C4-2B (cell line): Measurements from ENCODE around the gene ZDHHC7.
"Not testable (repeated sequence)": the region's sequence is repeated elsewhere in the genome, so short reads cannot be mapped to it uniquely, and the experiment has no call there.

ENCODE experiments used
- H3K27ac ChIP-seq: fragments of 450-650 bp; 2 replicates; pipeline ENCODE4 v1.5.1; 2017
- CTCF ChIP-seq: fragments of 450-650 bp; conservative IDR thresholded peaks from 2 replicates; pipeline ENCODE4 v1.5.1; 2017; ENCODE audit warnings: mild to moderate bottlenecking
- ZFX ChIP-seq: fragments of 450-650 bp; IDR thresholded peaks from 2 replicates; pipeline ENCODE4 v1.6.1; 2017

Gene ZDHHC7

GRCh38 chr16:85034591-85035433 is 23.5 kb upstream of the ZDHHC7 start:
- no peak overlapping the region for H3K27ac ChIP-seq

DNA sequence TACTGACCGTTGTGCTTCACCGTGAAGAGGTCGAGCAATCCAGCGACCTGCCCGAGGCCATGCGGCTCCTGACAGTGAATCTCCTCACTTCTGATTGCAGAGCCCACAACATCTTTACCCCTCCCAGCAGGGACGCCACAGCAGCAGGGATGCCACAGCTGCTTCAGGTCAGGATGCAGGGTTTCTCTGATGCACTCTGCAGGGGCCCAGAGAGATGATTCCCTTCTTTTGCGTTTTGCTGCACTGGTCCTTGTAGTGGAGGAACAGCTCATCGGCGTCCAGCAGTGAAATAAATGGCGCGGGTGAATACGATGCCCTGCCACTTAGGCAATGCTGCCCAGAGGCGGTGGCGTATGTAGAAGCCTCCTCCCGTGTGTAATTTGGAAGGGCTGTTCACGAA is 21.8 kb upstream of the ZDHHC7 start:
- TF ChIP-seq ZFX (no peak), CTCF (no peak)
- no peak overlapping the region for H3K27ac ChIP-seq

More at GRCh38 chr16:85034591-85035433, 23.5 kb upstream of the ZDHHC7 start:
- TF ChIP-seq CTCF (no peak), ZFX (no peak)

GRCh38 chr16:85032187-85032586 is 20.9 kb upstream of the ZDHHC7 start:
- H3K27ac ChIP-seq: not testable (repeated sequence)

GRCh38 chr16:85031451-85031850 is 20.1 kb upstream of the ZDHHC7 start:
- TF ChIP-seq CTCF (no peak), ZFX (no peak)
- no peak overlapping the region for H3K27ac ChIP-seq

DNA sequence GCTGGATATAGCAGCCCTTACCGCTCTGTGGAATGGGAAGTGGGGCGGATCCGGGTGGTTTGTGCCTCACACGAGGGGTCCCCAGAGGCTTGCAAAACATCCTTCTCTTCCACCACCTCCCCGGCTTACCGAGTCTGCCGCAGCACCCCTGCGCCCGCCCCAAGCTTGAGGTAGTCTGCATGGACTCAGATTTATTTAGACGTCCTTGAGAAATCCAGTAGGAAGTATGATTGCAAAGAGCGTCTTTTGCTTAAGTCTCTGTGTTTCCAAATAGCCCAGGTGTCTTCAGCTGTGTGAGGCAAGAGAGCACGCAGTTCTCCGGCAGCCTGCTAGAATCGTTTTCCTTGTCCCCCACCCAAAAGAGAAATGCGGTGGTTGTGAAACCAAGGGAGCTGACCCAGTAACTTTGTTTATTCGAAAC is 18.7 kb upstream of the ZDHHC7 start:
- H3K27ac ChIP-seq: no peak overlapping the region
- no peak for TF ChIP-seq CTCF
- no peak for TF ChIP-seq ZFX

DNA sequence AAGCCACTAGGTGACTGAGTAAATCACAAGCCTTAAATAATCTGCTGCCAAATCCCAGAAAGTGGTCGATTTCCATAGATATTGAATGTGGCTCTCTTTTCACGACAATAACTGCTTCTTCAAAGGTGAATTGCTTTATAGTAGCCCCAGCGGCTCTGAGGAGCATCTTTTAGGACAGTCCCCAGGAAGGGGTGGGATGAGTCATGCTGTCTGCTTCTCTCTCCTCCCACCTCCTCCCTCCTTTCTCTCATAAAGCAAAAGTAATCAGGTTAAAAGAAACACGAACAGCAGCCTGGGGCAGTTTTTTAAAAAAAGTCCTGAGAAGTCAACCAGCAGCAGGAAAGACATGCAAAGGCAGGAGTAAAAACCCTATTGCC is 18.1 kb upstream of the ZDHHC7 start:
- TF ChIP-seq ZFX (no peak), CTCF (no peak)
- H3K27ac ChIP-seq: no peak overlapping the region

DNA sequence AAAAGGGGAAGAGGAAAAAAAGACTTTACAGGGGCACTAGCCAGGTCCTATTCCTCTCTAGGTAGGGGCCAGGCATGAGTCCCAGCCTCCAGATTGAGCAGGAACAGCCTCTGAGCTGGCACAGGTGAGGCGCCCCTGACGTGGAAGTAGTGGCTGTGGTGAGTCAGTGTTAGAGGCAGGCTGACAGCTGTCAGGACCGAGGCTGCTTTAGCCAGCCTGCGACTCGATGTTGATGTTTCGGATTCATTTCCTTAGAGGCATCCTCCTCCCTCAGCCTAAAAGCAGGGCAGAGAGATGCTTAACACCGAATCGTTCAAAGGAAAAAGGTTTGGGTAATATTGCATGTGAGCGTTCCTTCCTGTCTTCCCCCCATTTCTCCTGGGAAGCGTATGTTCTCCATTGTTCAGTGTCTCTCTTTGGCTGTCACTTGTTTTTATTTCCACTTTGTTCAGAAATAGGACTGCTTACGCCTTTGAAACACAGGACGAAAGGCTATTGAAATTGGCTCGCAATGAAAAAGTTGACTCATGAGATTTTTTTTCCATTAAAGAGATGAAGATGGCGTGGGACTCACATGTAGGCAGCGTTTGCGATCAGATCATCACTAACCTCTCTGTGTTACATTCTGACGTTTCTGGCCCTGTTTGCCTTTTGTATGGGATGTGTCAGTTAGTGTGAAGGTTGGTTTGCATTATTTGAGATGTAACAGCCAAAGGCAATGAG is 17.5 kb upstream of the ZDHHC7 start:
- H3K27ac ChIP-seq: no peak overlapping the region; the same call in 1 of the 2 replicates
- TF ChIP-seq ZFX: no peak
- no peak for TF ChIP-seq CTCF
